ENCODE measurements around the gene ZBTB5. TPM values are rescaled to one million over a fixed set of nuclear protein-coding genes. Genes with fewer than 3 reads are reported as not detected.

The ZBTB5 gene
- total RNA-seq, 1 donor from 2014 or later, result 6.3 TPM

DNA sequence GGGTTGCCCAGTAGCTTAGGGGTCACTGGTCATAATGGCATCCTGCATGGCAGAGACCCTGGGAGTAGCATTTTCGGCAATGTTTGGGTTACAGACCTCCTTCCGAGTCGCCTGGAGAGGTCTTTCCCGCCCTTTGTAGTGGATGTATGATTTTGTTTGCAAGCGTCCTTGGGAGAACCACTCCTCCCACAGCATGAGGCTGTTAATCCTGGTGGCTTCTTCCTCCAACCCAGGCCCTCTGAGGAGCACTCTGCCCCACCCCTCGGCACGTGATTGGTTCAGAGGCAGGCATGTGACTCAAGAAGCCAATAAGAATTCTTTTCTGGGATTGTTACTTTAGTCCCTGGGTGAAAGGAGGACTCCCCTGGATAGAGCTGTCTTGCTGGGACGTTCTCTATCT lies 73.0 kb downstream of the ZBTB5 start:
- DNase-seq (ENCODE audit: low read depth), result no peak
- no peak overlapping the region for H3K4me3 ChIP-seq (ENCODE audit: low read depth, low read length)
- no peak for TF ChIP-seq CTCF (conservative IDR thresholded peaks at IDR 0.05; ENCODE audit: low read depth, low read length)

DNA sequence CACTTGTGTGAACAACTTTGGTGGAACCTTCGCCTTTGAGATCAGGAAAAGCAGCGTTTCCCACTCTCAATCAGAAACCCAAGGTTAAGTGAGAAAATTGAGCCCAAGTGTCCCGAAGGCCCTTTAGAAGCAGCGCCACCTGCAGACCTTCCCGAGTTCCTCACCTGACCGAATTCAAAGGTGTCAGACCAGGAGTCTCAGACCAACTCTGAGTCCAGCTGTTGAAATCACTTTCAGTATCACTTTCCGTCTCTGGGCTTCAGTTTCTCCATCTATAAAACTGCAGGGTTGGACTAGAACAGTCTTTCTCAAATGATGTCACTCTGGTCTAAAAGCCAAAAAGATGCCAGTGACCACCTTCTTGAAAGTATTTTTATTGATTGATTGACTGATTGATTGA lies 74.5 kb downstream of the ZBTB5 start:
- TF ChIP-seq CTCF (conservative IDR thresholded peaks at IDR 0.05; ENCODE audit: low read depth, low read length), result peak; percentile 67

More for the DNA sequence above, 74.5 kb downstream of the ZBTB5 start:
- DNase-seq (ENCODE audit: low read depth), result no peak
- no peak overlapping the region for H3K4me3 ChIP-seq (ENCODE audit: low read depth, low read length)

Other genes starting within 250 kb of the ZBTB5 start
- gene GRHPR, start 42.8 kb downstream of the ZBTB5 start, total RNA-seq, result 136 and 138 TPM in 2 replicates
- 23.2 and 44.1 TPM in 2 replicates for gene POLR1E, start 20.5 kb upstream of the ZBTB5 start, total RNA-seq
- 2.9 and 4.9 TPM in 2 replicates for gene FBXO10, start 110.9 kb upstream of the ZBTB5 start, total RNA-seq
- gene TOMM5, start 127.1 kb upstream of the ZBTB5 start, total RNA-seq, result 159 and 261 TPM in 2 replicates
- gene FRMPD1, start 185.5 kb upstream of the ZBTB5 start, total RNA-seq, result under 0.01 TPM in 1 of 2 replicates, not detected in the other

Data from epithelial cell of proximal tubule (primary cell).